H1 (cell line): ENCODE data around the gene IRF4. TPM values are rescaled to one million over a fixed set of nuclear protein-coding genes. Genes with fewer than 3 reads are reported as not detected.

Experiments
- CTCF ChIA-PET: fragments of 300-600 bp; sonication (Branson Sonifier 250); formaldehyde crosslinking; loops from one replicate; lab custom pipeline; 2021; ENCODE audit not compliant: partially characterized antibody; lab: Charles Lee
- POLR2A ChIA-PET: fragments of 300-600 bp; sonication (Branson Sonifier 250); formaldehyde crosslinking; loops from one replicate; lab custom pipeline; 2021; ENCODE audit warnings: inconsistent platforms; ENCODE audit not compliant: partially characterized antibody; lab: Charles Lee
- DNase-seq, 2 experiments: peaks; one replicate each; pipeline versions ENCODE4 v3.0.0 to v3.0.0-alpha.2; 2010 to 2022; ENCODE audit warnings: low spot score in 2 of 2, low read depth in 1 of 2, mixed read lengths in 1 of 2
- FAIRE-seq: peaks from 2 replicates; lab custom pipeline; 2011; peaks lifted over from hg19 to GRCh38; lab: Jason Lieb, UNC
- H2AFZ ChIP-seq: 2 replicates; pipeline ENCODE4 v1.8.1; 2012; ENCODE audit warnings: low read length, inconsistent platforms
- H2AK5ac ChIP-seq: 2 replicates; pipeline ENCODE4 v1.6.1; 2013; ENCODE audit warnings: low read depth, low read length
- H2BK120ac ChIP-seq: replicated peaks from 2 replicates; pipeline ENCODE3; 2013; ENCODE audit warnings: low read depth, low read length, inconsistent platforms
- H2BK12ac ChIP-seq: 2 replicates; pipeline ENCODE4 v1.6.1; 2013; ENCODE audit warnings: low read depth, low read length
- H2BK15ac ChIP-seq: 2 replicates; pipeline ENCODE4 v1.6.1; 2013; ENCODE audit warnings: low read length
- H2BK20ac ChIP-seq: 2 replicates; pipeline ENCODE4 v1.6.1; 2013; ENCODE audit warnings: low read length
- H2BK5ac ChIP-seq: 2 replicates; pipeline ENCODE4 v1.6.1; 2013; ENCODE audit warnings: low read depth, low read length
- H3K14ac ChIP-seq: 2 replicates; pipeline ENCODE4 v1.6.1; 2013; ENCODE audit warnings: inconsistent platforms; ENCODE audit not compliant: insufficient read length
- H3K18ac ChIP-seq: 2 replicates; pipeline ENCODE4 v1.6.1; 2013; ENCODE audit warnings: low read length; ENCODE audit errors: extremely low read depth
- H3K23ac ChIP-seq: 2 replicates; pipeline ENCODE4 v1.6.1; 2013; ENCODE audit warnings: inconsistent platforms; ENCODE audit not compliant: insufficient read length
- H3K23me2 ChIP-seq: 2 replicates; pipeline ENCODE4 v1.6.1; 2013; ENCODE audit warnings: low read depth, low read length
- H3K27ac ChIP-seq: 2 replicates; pipeline ENCODE4 v1.6.1; 2011; ENCODE audit warnings: low read depth, low read length, inconsistent platforms
- H3K27me3 ChIP-seq, 4 experiments: replicated peaks in 1 of 4; 1 replicate in 1 of 4; 2 replicates in 3 of 4; pipeline versions ENCODE4 v1.6.1 to v1.8.1; 2011 to 2013; ENCODE audit warnings: low read length in 3 of 4, mild to moderate bottlenecking in 3 of 4, inconsistent platforms in 2 of 4, mixed read lengths in 2 of 4, moderate library complexity in 1 of 4; ENCODE audit not compliant: control insufficient read depth in 3 of 4, insufficient read depth in 3 of 4; ENCODE audit errors: extremely low read depth in 1 of 4
- H3K36me3 ChIP-seq, 4 experiments: 2 replicates each; pipeline versions ENCODE4 v1.6.1 to v1.8.1; 2011 to 2013; ENCODE audit warnings: mild to moderate bottlenecking in 4 of 4, low read length in 3 of 4, moderate library complexity in 2 of 4, control low read depth in 1 of 4, inconsistent platforms in 1 of 4; ENCODE audit not compliant: insufficient read depth in 4 of 4, control insufficient read depth in 2 of 4
- H3K4ac ChIP-seq: replicated peaks from 2 replicates; pipeline ENCODE3; 2013; ENCODE audit warnings: low read length, low read depth, mixed read lengths, inconsistent platforms; ENCODE audit not compliant: insufficient read length
- H3K4me1 ChIP-seq, 4 experiments: replicated peaks in 1 of 4; 1 replicate in 1 of 4; 2 replicates in 3 of 4; pipeline versions ENCODE4 v1.6.1 to v1.8.1; 2011 to 2013; ENCODE audit warnings: low read length in 3 of 4, inconsistent platforms in 2 of 4, mixed read lengths in 1 of 4; ENCODE audit not compliant: insufficient read depth in 4 of 4, control insufficient read depth in 3 of 4
- H3K4me2 ChIP-seq, 2 experiments: 2 replicates each; pipeline versions ENCODE4 v1.6.1 to v1.8.1; 2011 to 2013; ENCODE audit warnings: low read depth in 2 of 2, low read length in 2 of 2, control low read depth in 1 of 2, inconsistent platforms in 1 of 2, mild to moderate bottlenecking in 1 of 2; ENCODE audit not compliant: insufficient read depth in 1 of 2
- H3K4me3 ChIP-seq, 4 experiments: fragments of 200-600, 300-600 bp in 1 of 4; sonication (generic), shearing (Covaris generic), sonication (Bioruptor Twin) in 1 of 4; 2 replicates each; pipeline versions ENCODE4 v1.5.1 to v1.8.1; 2011 to 2016; ENCODE audit warnings: low read length in 4 of 4, low read depth in 3 of 4, control low read depth in 2 of 4, inconsistent platforms in 2 of 4, mild to moderate bottlenecking in 2 of 4, mixed read lengths in 1 of 4, moderate library complexity in 1 of 4; ENCODE audit not compliant: insufficient read depth in 2 of 4; ENCODE audit errors: extremely low read depth in 1 of 4
- H3K56ac ChIP-seq: replicated peaks from 2 replicates; pipeline ENCODE3; 2013; ENCODE audit warnings: low read depth, mild to moderate bottlenecking, mixed read lengths, low read length, inconsistent platforms; ENCODE audit not compliant: insufficient read length
- H3K79me1 ChIP-seq: 2 replicates; pipeline ENCODE4 v1.6.1; 2013; ENCODE audit warnings: low read depth, low read length, control low read depth
- H3K79me2 ChIP-seq, 2 experiments: 2 replicates each; pipeline versions ENCODE4 v1.6.1 to v1.8.1; 2012 to 2013; ENCODE audit warnings: low read length in 2 of 2, mild to moderate bottlenecking in 2 of 2, inconsistent platforms in 1 of 2; ENCODE audit not compliant: insufficient read depth in 2 of 2, control insufficient read depth in 1 of 2
- H3K9ac ChIP-seq, 4 experiments: replicated peaks in 1 of 4; 1 replicate in 1 of 4; 2 replicates in 3 of 4; pipeline versions ENCODE4 v1.6.1 to v1.8.1; 2011 to 2013; ENCODE audit warnings: low read depth in 3 of 4, low read length in 3 of 4, control low read depth in 2 of 4, mild to moderate bottlenecking in 2 of 4, moderate library complexity in 2 of 4, inconsistent platforms in 1 of 4; ENCODE audit errors: extremely low read depth in 1 of 4
- H3K9me3 ChIP-seq, 2 experiments: 2 replicates each; pipeline versions ENCODE4 v1.6.1 to v1.8.1; 2012 to 2013; ENCODE audit warnings: mild to moderate bottlenecking in 2 of 2, moderate library complexity in 2 of 2, control low read depth in 1 of 2, inconsistent platforms in 1 of 2, low read depth in 1 of 2, low read length in 1 of 2, mixed read lengths in 1 of 2; ENCODE audit not compliant: insufficient read depth in 2 of 2
- H4K20me1 ChIP-seq, 2 experiments: replicated peaks in 1 of 2; 2 replicates each; pipeline versions ENCODE3 to v1.8.1; 2011 to 2013; ENCODE audit warnings: inconsistent platforms in 2 of 2, low read length in 2 of 2, mild to moderate bottlenecking in 1 of 2; ENCODE audit not compliant: insufficient read depth in 2 of 2, control insufficient read depth in 1 of 2
- H4K5ac ChIP-seq: 2 replicates; pipeline ENCODE4 v1.6.1; 2013; ENCODE audit warnings: low read length, low read depth, mixed read lengths, inconsistent platforms; ENCODE audit not compliant: insufficient read length
- H4K8ac ChIP-seq: 2 replicates; pipeline ENCODE4 v1.8.0; 2013; ENCODE audit warnings: mild to moderate bottlenecking, moderate library complexity, low read length, inconsistent platforms; ENCODE audit not compliant: insufficient read depth; ENCODE audit errors: extremely low read depth
- H4K91ac ChIP-seq: replicated peaks from 2 replicates; pipeline ENCODE3; 2013; ENCODE audit warnings: low read length, mixed read lengths, inconsistent platforms; ENCODE audit not compliant: insufficient read length
- ASH2L ChIP-seq: fragments of 200-600, 300-600 bp; sonication (generic); IDR thresholded peaks from one replicate; pipeline ENCODE4 v1.7.1; 2017; ENCODE audit warnings: low read length
- ATF3 ChIP-seq: IDR thresholded peaks from 2 replicates; pipeline ENCODE4 v1.6.1; 2011; ENCODE audit warnings: low read depth, mild to moderate bottlenecking, low read length; ENCODE audit not compliant: insufficient read depth
- CREB1 ChIP-seq: IDR thresholded peaks from 2 replicates; pipeline ENCODE4 v1.6.1; 2012; ENCODE audit warnings: inconsistent platforms
- CTBP2 ChIP-seq: IDR thresholded peaks from 2 replicates; pipeline ENCODE4 v1.7.0; 2011; ENCODE audit warnings: borderline replicate concordance, mild to moderate bottlenecking, moderate library complexity, mixed read lengths, low read length; ENCODE audit not compliant: insufficient read depth, insufficient read length
- EGR1 ChIP-seq: IDR thresholded peaks from 2 replicates; pipeline ENCODE4 v1.6.1; 2011; ENCODE audit warnings: low read depth, low read length, borderline replicate concordance
- HDAC2 ChIP-seq, 2 experiments: fragments of 300-600 bp in 1 of 2; sonication (generic) in 1 of 2; IDR thresholded peaks; 2 replicates each; pipeline ENCODE4 v1.6.1; 2011 to 2012; ENCODE audit warnings: low read depth in 2 of 2, low read length in 2 of 2, mild to moderate bottlenecking in 2 of 2, moderate library complexity in 2 of 2, borderline replicate concordance in 1 of 2, inconsistent platforms in 1 of 2
- KDM5A ChIP-seq: fragments of 200-600 bp; IDR thresholded peaks from 2 replicates; pipeline ENCODE4 v1.7.1; 2012; ENCODE audit warnings: mild to moderate bottlenecking, low read length, inconsistent platforms, mixed read lengths
- NANOG ChIP-seq: IDR thresholded peaks from 2 replicates; pipeline ENCODE4 v1.6.1; 2011; ENCODE audit warnings: low read length, low read depth, mild to moderate bottlenecking, inconsistent platforms; ENCODE audit not compliant: insufficient read depth, poor library complexity, severe bottlenecking
- PHF8 ChIP-seq: fragments of 200-600 bp; sonication (generic); conservative IDR thresholded peaks from 2 replicates; pipeline ENCODE4 v1.7.1; 2012; ENCODE audit warnings: low read depth, mild to moderate bottlenecking, inconsistent platforms, low read length, moderate library complexity
- POLR2AphosphoS5 ChIP-seq: IDR thresholded peaks from 2 replicates; pipeline ENCODE4 v1.6.1; 2011; ENCODE audit warnings: low read depth, low read length
- RXRA ChIP-seq: IDR thresholded peaks from 2 replicates; pipeline ENCODE4 v1.6.1; 2011; ENCODE audit warnings: low read depth, mild to moderate bottlenecking, low read length, moderate library complexity; ENCODE audit not compliant: insufficient read depth
- ZNF274 ChIP-seq: IDR thresholded peaks from 2 replicates; pipeline ENCODE4 v1.7.0; 2012; ENCODE audit warnings: low read length, borderline replicate concordance; ENCODE audit errors: extremely low read depth
- WGBS, 2 experiments: shearing (Covaris generic) in 1 of 2; methylation state at CpG; one replicate each; pipeline versions ENCODE4 v1.1.6 to v1.1.7; 2013 to 2015; ENCODE audit warnings: low lambda C conversion rate in 2 of 2, mixed read lengths in 2 of 2, inconsistent platforms in 1 of 2, low coverage in 1 of 2, missing lambda C conversion rate in 1 of 2; ENCODE audit not compliant: insufficient replicate concordance in 2 of 2, insufficient coverage in 1 of 2, insufficient read length in 1 of 2; ENCODE audit errors: extremely low coverage in 1 of 2, missing lambda C conversion rate in 1 of 2; 5-methylcytosine and 5-hydroxymethylcytosine counted together
- polyA plus RNA-seq, 7 experiments: library from polyadenylated mRNA; depleted of rRNA in 3 of 7; stranded (reverse) in 5 of 7; unstranded in 2 of 7; fragments of >200 nt in 5 of 7; fragments of 200-250 nt in 2 of 7; gene quantifications; 1 replicate in 5 of 7; 2 replicates in 1 of 7; 4 replicates in 1 of 7; pipeline versions ENCODE4 v1.2.1 to v1.2.3, GENCODE V29; 2011 to 2013; ENCODE audit warnings: missing spikeins in 2 of 7, mixed read lengths in 2 of 7
- total RNA-seq: library from RNA; stranded (reverse); fragmentation: NEBNext Ultra II Directional; extraction: Animal tissue kit (Norgen Biotek cat#: 25700); gene quantifications from 2 replicates; pipeline ENCODE4 v1.2.1, GENCODE V29; 2021

IRF4 gene
- total and polyA plus RNA-seq, 2 of the 8 experiments (the other 6 are each of a cell fraction or from before 2014, with no cell fraction given) = 0.77 to 2.1 TPM

GRCh38 chr6:388202-388903 lies 3.2 kb upstream of the IRF4 start:
- Histone ChIP-seq H3K9me3 (no peaks in the 10 kb centered on the region), H3K18ac (no peak overlapping the region), H3K56ac (no peak overlapping the region), H2BK5ac (no peak overlapping the region), H3K27me3 (peaks cover 12 to 42% (median 39%) of the 10 kb centered on the region in 4 experiments), H3K23ac (no peak overlapping the region), H2AK5ac (no peak overlapping the region), H3K27ac (no peak overlapping the region), H4K91ac (no peak overlapping the region), H2BK15ac (no peak overlapping the region), H3K36me3 (peaks cover 0 to 5% (median 0%) of the 10 kb centered on the region in 4 experiments; a peak in 1 of 8 replicates), H2BK12ac (no peak overlapping the region), H2BK120ac (no peak overlapping the region), H4K5ac (no peak overlapping the region), H3K79me1 (no peaks in the 10 kb centered on the region), H4K20me1 (no peaks in the 10 kb centered on the region), H3K9ac (no peak overlapping the region), H3K14ac (no peak overlapping the region), H3K4me3 (no peak overlapping the region), H3K23me2 (peaks cover 17% of the 10 kb centered on the region; the same call in 1 of the 2 replicates), H4K8ac (no peak overlapping the region), H3K4me1 (peaks cover 0 to 3% (median 2%) of the 10 kb centered on the region in 4 experiments; a peak in 3 of 7 replicates), H3K79me2 (no peaks in the 10 kb centered on the region), H2BK20ac (no peak overlapping the region), H3K4ac (no peak overlapping the region), H2AFZ (no peak overlapping the region), H3K4me2 (no peak overlapping the region)
- no peak for FAIRE-seq
- no peak for DNase-seq
- POLR2A ChIA-PET = no interaction called here
- CTCF ChIA-PET = interaction anchor here (0.6 to 1.9 kb wide), 4 partner anchors 18 to 199 kb away, joined by 3 to 12 read pairs (median 4); no protein-coding TSS in a partner anchor
- whole genome bisulfite sequencing, 2 experiments = 94% methylated on average over 10 of the region's 10 CpGs; no CpG with 5 or more reads in 1 of the 2 experiments
- TF ChIP-seq CREB1 (no peak), CTBP2 (no peak), RXRA (no peak), POLR2AphosphoS5 (no peak), HDAC2 (IDR thresholded peaks at IDR 0.05; ENCODE audit: borderline replicate concordance in 1 of 2, low read depth in 2 of 2, low read length in 2 of 2) (no peak), KDM5A (no peak), ZNF274 (no peak), ATF3 (no peak), NANOG (no peak), EGR1 (no peak), PHF8 (no peak), ASH2L (no peak)
